H9 (cell line): Measurements from ENCODE around the gene MVD. TPM values are rescaled to one million over a fixed set of nuclear protein-coding genes. Genes with fewer than 3 reads are reported as not detected.

Source experiments
- DNase-seq: peaks from one replicate; pipeline ENCODE4 v3.0.0-alpha.2; 2017
- H2AFZ ChIP-seq: one replicate; pipeline ENCODE4 v1.6.1; 2013; ENCODE audit warnings: mild to moderate bottlenecking, low read length, control low read depth, moderate library complexity
- H2AK5ac ChIP-seq: 2 replicates; pipeline ENCODE4 v1.6.1; 2013; ENCODE audit warnings: low read length, control low read depth, mixed read lengths; ENCODE audit not compliant: insufficient read length
- H2BK120ac ChIP-seq: one replicate; pipeline ENCODE4 v1.6.1; 2013; ENCODE audit warnings: low read depth, mild to moderate bottlenecking, low read length, control low read depth, inconsistent platforms; ENCODE audit not compliant: poor library complexity, severe bottlenecking
- H2BK12ac ChIP-seq: 2 replicates; pipeline ENCODE4 v1.6.1; 2013; ENCODE audit warnings: low read length, control low read depth, mixed read lengths, low read depth; ENCODE audit not compliant: insufficient read length
- H2BK15ac ChIP-seq: 2 replicates; pipeline ENCODE4 v1.6.1; 2013; ENCODE audit warnings: low read depth, low read length, control low read depth
- H2BK20ac ChIP-seq: one replicate; pipeline ENCODE4 v1.6.1; 2013; ENCODE audit warnings: low read depth, mild to moderate bottlenecking, low read length, control low read depth, inconsistent platforms; ENCODE audit not compliant: poor library complexity, severe bottlenecking
- H2BK5ac ChIP-seq: 2 replicates; pipeline ENCODE4 v1.6.1; 2013; ENCODE audit warnings: low read length, control low read depth, mixed read lengths; ENCODE audit not compliant: insufficient read length
- H3K14ac ChIP-seq: 2 replicates; pipeline ENCODE4 v1.6.1; 2013; ENCODE audit warnings: low read length, control low read depth; ENCODE audit not compliant: insufficient read depth
- H3K18ac ChIP-seq: 2 replicates; pipeline ENCODE4 v1.6.1; 2013; ENCODE audit warnings: low read depth, mild to moderate bottlenecking, mixed read lengths, low read length, control low read depth; ENCODE audit not compliant: insufficient read length
- H3K23ac ChIP-seq: 2 replicates; pipeline ENCODE4 v1.6.1; 2013; ENCODE audit warnings: low read length, control low read depth, mixed read lengths, low read depth; ENCODE audit not compliant: insufficient read length
- H3K23me2 ChIP-seq: 2 replicates; pipeline ENCODE4 v1.6.1; 2013; ENCODE audit warnings: low read depth, mild to moderate bottlenecking, mixed read lengths, low read length, control low read depth; ENCODE audit not compliant: insufficient read length, poor library complexity, severe bottlenecking
- H3K27ac ChIP-seq: 2 replicates; pipeline ENCODE4 v1.5.1; 2013; ENCODE audit warnings: low read length, control low read depth, mixed read lengths, low read depth; ENCODE audit not compliant: insufficient read length
- H3K27me3 ChIP-seq: 2 replicates; pipeline ENCODE4 v1.6.1; 2013; ENCODE audit warnings: low read length, control low read depth, inconsistent platforms; ENCODE audit not compliant: insufficient read depth
- H3K4ac ChIP-seq: 2 replicates; pipeline ENCODE4 v1.6.1; 2013; ENCODE audit warnings: low read depth, mild to moderate bottlenecking, control low read depth, inconsistent platforms, low read length, moderate library complexity
- H3K4me1 ChIP-seq: 2 replicates; pipeline ENCODE4 v1.6.1; 2013; ENCODE audit warnings: low read length, control low read depth, inconsistent platforms; ENCODE audit not compliant: insufficient read depth
- H3K4me2 ChIP-seq: 2 replicates; pipeline ENCODE4 v1.6.1; 2013; ENCODE audit warnings: low read length, control low read depth, mixed read lengths; ENCODE audit not compliant: insufficient read length, insufficient read depth
- H3K56ac ChIP-seq: 2 replicates; pipeline ENCODE4 v1.6.1; 2013; ENCODE audit warnings: low read depth, mild to moderate bottlenecking, mixed read lengths, low read length, control low read depth; ENCODE audit not compliant: insufficient read length
- H3K79me1 ChIP-seq: 2 replicates; pipeline ENCODE4 v1.6.1; 2013; ENCODE audit warnings: low read depth, mild to moderate bottlenecking, moderate library complexity, low read length, control low read depth, inconsistent platforms; ENCODE audit not compliant: insufficient read depth, poor library complexity, severe bottlenecking
- H3K79me2 ChIP-seq: 2 replicates; pipeline ENCODE4 v1.6.1; 2013; ENCODE audit warnings: low read length, control low read depth, inconsistent platforms; ENCODE audit not compliant: insufficient read depth
- H3K9ac ChIP-seq: 2 replicates; pipeline ENCODE4 v1.6.1; 2013; ENCODE audit warnings: low read length, control low read depth, mixed read lengths; ENCODE audit not compliant: insufficient read length; ENCODE audit errors: extremely low read depth
- H3K9me3 ChIP-seq: one replicate; pipeline ENCODE4 v1.6.1; 2013; ENCODE audit warnings: low read depth, low read length, inconsistent platforms; ENCODE audit not compliant: control insufficient read depth
- H3T11ph ChIP-seq: one replicate; pipeline ENCODE4 v1.6.1; 2013; ENCODE audit warnings: mild to moderate bottlenecking, low read length, control low read depth, inconsistent platforms
- H4K20me1 ChIP-seq: one replicate; pipeline ENCODE4 v1.6.1; 2013; ENCODE audit not compliant: control insufficient read depth, insufficient read length, insufficient read depth
- H4K5ac ChIP-seq: 2 replicates; pipeline ENCODE4 v1.6.1; 2013; ENCODE audit warnings: low read depth, mild to moderate bottlenecking, mixed read lengths, low read length, control low read depth; ENCODE audit not compliant: insufficient read length
- H4K8ac ChIP-seq: replicated peaks from 2 replicates; pipeline ENCODE4 v1.6.1; 2013; ENCODE audit warnings: low read length, control low read depth, mixed read lengths, low read depth; ENCODE audit not compliant: insufficient read length
- H4K91ac ChIP-seq: 2 replicates; pipeline ENCODE4 v1.6.1; 2013; ENCODE audit warnings: low read depth, mild to moderate bottlenecking, moderate library complexity, mixed read lengths, low read length, control low read depth; ENCODE audit not compliant: insufficient read length
- H3K27ac Mint-ChIP-seq, 3 experiments: 2 replicates in 2 of 3; 3 replicates in 1 of 3; pipeline ENCODE4 v1.8.0; 2020 to 2021; ENCODE audit warnings: mixed read lengths in 3 of 3, mild to moderate bottlenecking in 1 of 3, moderate library complexity in 1 of 3
- H3K27me3 Mint-ChIP-seq: 2 replicates; pipeline ENCODE4 v1.8.0; 2021; ENCODE audit warnings: low read depth, mild to moderate bottlenecking, moderate library complexity, mixed read lengths
- H3K36me3 Mint-ChIP-seq, 3 experiments: 2 replicates in 2 of 3; 3 replicates in 1 of 3; pipeline ENCODE4 v1.8.0; 2020 to 2021; ENCODE audit warnings: low read depth in 3 of 3, mixed read lengths in 3 of 3; ENCODE audit not compliant: insufficient read depth in 1 of 3
- H3K4me1 Mint-ChIP-seq, 2 experiments: 2 replicates each; pipeline ENCODE4 v1.8.0; 2020; ENCODE audit warnings: mixed read lengths in 2 of 2
- H3K4me3 Mint-ChIP-seq, 2 experiments: 2 replicates in 1 of 2; 3 replicates in 1 of 2; pipeline ENCODE4 v1.8.0; 2020 to 2021; ENCODE audit warnings: mild to moderate bottlenecking in 2 of 2, mixed read lengths in 2 of 2, moderate library complexity in 1 of 2
- H3K9me3 Mint-ChIP-seq, 2 experiments: 2 replicates in 1 of 2; 3 replicates in 1 of 2; pipeline ENCODE4 v1.8.0; 2020; ENCODE audit warnings: mild to moderate bottlenecking in 2 of 2, mixed read lengths in 2 of 2, moderate library complexity in 1 of 2
- CTCF ChIP-seq: fragments of 200-600 bp; sonication (generic); conservative IDR thresholded peaks from 3 replicates; pipeline ENCODE4 v1.8.0; 2021; ENCODE audit warnings: antibody characterized with exemption, mild to moderate bottlenecking
- WGBS: extraction: QIAGEN DNeasy Blood & Tissue Kit; methylation state at CpG from one replicate; pipeline ENCODE4 v1.1.7; 2013; ENCODE audit warnings: missing lambda C conversion rate, low lambda C conversion rate, mixed read lengths; ENCODE audit not compliant: insufficient read length; ENCODE audit errors: extremely low coverage; 5-methylcytosine and 5-hydroxymethylcytosine counted together
- total RNA-seq: library from RNA; stranded (reverse); gene quantifications from 2 replicates; pipeline ENCODE4 v1.2.1, GENCODE V29; 2021

The MVD gene
- total RNA-seq, 1 experiment from 2014 or later: 53.2 TPM

- Histone ChIP-seq H3K79me1 (peaks cover 3% of the 10 kb centered on the region), H3K4me1 (peaks cover 3% of the 10 kb centered on the region; the same call in 1 of the 2 replicates), H2BK5ac (no peak overlapping the region), H2AFZ (no peak overlapping the region), H3K4me2 (no peak overlapping the region), H2BK15ac (no peak overlapping the region), H4K8ac (no peak overlapping the region), H2BK120ac (no peak overlapping the region), H3K27ac (no peak overlapping the region), H3K27me3 (no peaks in the 10 kb centered on the region), H3K9me3 (no peaks in the 10 kb centered on the region), H2BK20ac (no peak overlapping the region), H2AK5ac (no peak overlapping the region), H3K23me2 (peaks cover 5% of the 10 kb centered on the region), H3K14ac (no peak overlapping the region), H3K23ac (no peak overlapping the region), H4K20me1 (no peaks in the 10 kb centered on the region), H4K5ac (no peak overlapping the region), H3T11ph (no peak overlapping the region), H3K9ac (no peak overlapping the region), H3K79me2 (peaks cover 22% of the 10 kb centered on the region; the same call in 1 of the 2 replicates), H3K18ac (no peak overlapping the region), H3K56ac (no peak overlapping the region), H3K4ac (no peak overlapping the region), H2BK12ac (no peak overlapping the region), H4K91ac (no peak overlapping the region)
- DNase-seq: no peak
- Mint-ChIP-seq H3K27me3 (no peaks in the 10 kb centered on the region), H3K27ac (no peak overlapping the region), H3K36me3 (peaks cover 9 to 34% (median 30%) of the 10 kb centered on the region in 3 experiments), H3K9me3 (no peaks in the 10 kb centered on the region), H3K4me1 (peaks cover 9 to 15% of the 10 kb centered on the region in 2 experiments), H3K4me3 (no peak overlapping the region)
- WGBS: no CpG with 5 or more reads among the region's 19 CpGs
- TF ChIP-seq CTCF: no peak
Observed at GRCh38 chr16:88657371-88657770, 5.5 kb downstream of the MVD start.
